Activated naive CD4-positive, alpha-beta T cell treated with Interleukin-2 at 50 U/mL for 16 hours (primary cell): ENCODE results near the gene CENPX.
"Not testable (repeated sequence)": the region's sequence is repeated elsewhere in the genome, so short reads cannot be mapped to it uniquely, and the experiment has no call there.

Source experiments
- DNase-seq: peaks from one replicate; pipeline ENCODE4 v3.0.0-alpha.2; 2020

CENPX gene

GRCh38 chr17:81995463-81996231 is 27.0 kb downstream of the CENPX start:
- DNase-seq = no peak

DNA sequence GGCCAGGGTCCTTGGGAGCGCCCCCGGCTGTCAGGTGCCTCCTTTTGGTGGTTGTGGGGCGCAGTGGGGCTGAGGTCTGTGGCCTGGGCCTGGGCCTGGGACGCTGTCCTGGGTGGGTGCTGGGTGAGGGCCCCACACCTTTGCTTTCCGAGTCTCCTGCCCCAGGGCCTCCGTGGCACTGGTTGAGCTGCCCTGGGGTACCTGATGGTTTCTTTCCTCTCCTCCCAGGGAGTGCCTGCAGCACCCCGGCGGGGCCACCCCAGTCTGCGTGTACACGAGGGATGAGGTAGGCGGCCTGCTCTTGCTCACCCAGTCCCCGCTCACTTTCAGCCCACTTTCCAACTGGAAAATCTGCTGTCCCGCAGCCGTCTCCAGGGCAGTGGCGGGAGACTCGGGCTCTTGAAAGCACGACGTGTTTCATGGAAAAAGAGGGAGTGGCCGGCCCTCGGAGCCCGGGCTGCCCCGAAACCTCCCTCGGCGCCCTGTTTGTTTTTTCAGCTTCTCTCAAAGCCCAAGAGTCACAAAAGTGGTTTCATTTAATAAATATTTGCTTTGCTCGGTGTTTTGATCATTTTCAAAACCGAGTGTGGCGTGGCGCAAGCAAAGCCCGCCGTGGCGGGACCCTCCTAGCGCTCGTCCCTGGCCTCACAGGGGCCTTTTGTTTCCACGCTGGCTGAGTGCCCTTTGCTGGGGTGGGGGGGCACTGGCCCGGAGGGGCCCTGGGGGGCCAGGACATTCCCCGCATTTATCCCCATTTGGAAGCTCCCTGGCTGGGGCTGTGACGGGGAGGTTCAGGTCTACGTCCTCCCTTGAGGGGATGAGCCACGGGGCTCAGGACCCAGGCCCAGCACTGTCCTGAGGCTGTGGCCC is 27.9 kb downstream of the CENPX start:
- no peak for DNase-seq

DNA sequence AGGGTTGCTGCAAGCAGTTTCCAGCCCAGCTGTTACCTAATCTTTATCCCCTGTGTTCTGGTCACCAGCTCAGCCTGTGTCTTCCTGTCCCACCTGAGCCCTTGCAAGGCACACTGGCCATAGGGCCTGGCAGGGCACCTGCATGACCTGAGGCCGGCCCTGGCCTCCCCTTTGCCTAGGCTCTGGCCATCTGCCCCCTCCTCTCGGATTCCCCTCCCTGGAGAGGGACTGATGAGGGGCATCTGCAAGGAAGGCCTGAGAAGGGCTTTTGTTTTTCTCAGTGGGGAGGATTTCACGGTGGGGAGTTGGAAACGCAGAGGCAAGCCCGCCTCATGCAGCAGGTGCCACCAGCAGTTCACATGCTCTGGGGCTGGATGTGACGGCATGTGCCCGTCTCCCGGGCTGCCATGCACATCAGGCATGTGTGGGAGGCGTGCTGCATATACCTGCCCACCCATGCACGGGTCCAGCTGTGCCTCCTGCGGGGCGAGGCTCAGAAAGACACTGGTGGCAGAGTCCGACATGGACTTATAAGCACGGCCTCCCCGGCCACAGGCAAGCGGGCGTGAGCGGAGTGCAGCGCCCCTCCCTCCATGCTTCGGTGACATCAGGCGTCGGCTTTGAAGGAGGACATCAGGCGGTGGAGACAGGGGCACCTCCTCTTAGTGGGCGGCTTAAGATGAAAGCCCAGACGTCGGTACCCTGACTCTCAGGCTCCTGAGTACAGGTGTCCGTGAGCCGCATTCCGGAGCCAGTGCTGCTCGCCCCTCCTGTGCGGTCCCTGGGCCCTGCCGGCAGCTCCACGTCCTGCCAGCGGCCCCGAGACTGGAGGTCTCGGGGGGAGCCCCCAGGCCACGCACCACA is 28.7 kb downstream of the CENPX start:
- no peak for DNase-seq

- no peak for DNase-seq
Measured at GRCh38 chr17:81992306-81993102, 30.2 kb downstream of the CENPX start.

DNA sequence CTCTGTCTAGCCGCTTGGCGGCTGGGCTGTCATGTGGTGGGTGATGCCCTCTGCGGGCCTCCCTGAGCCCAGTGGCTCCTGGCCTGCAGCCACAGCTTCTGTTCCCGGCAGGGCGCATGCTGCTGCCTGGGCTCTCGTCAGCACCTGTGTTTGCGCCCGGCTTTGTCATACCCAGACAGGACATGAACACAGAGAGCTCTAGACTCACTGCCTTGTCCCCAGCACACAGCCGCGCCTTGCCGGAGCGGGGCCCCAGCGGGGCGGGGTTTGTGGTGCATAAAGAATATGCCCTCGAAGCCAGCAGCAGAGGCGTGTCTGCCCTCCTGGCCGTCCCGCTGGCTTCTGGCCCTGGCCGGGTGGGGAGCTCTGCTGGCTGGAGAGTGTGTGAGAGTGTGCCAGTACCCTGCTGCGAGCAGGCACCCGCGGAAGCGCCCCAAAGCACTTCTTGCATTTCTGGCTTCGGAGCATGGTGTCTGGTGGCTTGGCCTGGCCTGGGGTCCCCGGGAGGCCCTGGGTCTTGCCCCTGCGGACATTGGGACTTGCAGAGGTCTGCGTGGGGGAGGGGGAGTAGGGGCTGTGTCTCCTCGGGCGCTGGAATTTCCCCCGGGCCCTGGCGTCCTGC is 30.9 kb downstream of the CENPX start:
- no peak for DNase-seq

DNA sequence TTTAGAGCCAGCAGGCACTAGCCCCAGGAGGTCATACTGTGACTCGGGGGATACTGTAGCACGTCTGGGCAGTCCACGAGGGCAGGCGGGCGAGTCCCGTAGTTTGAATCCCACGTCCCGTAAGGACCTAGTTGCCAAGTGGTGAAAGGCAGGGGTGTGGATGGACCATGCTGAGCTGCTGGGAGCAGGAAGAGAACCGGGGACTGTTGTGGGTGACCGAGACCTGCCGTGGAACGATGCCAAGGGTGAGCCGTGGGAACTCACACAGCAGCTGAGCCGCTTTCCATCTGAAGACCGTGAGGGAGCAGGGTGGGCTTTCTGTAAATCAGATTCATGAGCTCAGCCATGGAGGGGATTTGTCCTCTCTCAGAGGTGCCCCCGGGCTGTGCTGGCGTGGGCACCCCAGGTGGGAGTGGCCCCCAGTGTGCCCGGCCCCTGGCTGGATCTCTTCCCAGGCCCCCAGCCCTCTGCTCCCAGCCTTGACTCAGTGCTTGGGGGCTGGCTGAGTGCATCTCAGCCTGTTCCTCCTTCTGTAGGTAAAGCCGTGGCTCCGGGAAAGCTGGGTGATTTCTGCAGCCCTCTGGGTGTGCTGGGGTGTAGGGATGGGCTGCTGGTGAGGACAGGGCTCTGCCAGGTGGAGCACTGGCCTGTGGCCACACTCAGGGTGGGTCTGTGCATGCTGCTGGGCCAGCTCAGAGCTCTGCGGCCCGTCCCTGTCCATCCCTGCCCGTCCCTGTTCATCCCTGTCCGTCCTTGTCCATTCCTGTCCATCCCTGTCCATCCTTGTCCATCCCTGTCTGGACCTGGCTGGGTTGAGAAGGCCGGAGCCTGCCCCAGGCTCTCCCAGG is 31.6 kb downstream of the CENPX start:
- DNase-seq = no peak

- no peak for DNase-seq
Measured at GRCh38 chr17:81987161-81987770, 35.4 kb downstream of the CENPX start.

DNA sequence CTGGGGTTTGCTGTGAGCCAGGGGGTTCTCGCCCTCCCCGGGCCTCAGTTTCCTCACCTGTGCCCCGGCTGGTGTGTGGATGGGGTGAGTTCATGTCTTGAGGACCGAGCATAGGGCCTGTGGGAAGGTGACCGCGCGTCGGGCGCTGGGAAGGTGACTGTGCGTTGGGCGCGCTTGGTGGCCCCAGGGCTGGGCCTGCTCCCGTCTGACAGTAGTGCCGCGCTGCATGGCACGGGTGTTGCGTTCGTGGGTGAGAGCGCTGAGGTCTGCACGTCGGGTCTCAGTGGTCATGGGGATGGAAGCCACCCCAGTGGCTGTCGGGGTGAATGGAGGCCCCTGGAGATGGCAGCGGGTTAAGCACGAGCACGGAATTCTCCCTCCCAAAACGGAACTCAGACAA is 36.1 kb downstream of the CENPX start:
- DNase-seq = no peak

GRCh38 chr17:81984773-81985410 is 37.8 kb downstream of the CENPX start:
- DNase-seq = no peak

DNA sequence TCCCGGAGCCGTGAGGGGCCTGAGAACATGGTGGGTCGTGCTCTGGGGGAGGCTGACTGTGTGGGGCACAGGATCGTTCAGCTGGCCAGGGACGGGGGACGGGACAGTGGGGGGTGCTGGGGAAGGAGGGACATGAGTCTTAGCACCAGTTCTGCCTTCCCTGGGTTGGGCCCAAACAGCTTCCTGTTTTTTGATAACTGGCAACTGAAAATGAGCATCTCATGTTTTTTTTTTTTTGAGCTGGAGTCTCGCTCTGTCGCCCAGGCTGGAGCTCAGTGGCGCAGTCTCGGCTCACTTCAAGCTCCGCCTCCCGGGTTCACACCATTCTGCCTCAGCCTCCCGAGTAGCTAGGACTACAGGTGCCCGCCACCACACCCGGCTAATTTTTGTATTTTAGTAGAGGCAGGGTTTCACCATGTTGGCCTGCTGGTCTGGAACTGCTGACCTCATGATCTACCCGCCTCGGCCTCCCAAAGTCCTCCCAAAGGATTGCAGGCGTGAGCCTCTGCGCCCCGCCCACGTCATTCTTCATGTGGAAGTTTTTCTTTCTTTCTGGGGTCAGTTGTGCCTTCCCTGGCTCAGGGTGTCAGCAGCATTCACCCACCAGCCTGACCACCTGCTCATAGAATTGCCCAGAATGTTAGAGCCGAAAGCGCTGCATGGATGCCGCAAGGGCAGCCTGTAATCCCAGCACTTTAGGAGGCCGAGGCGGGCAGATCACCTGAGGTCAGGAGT is 38.9 kb downstream of the CENPX start:
- DNase-seq = no peak

DNA sequence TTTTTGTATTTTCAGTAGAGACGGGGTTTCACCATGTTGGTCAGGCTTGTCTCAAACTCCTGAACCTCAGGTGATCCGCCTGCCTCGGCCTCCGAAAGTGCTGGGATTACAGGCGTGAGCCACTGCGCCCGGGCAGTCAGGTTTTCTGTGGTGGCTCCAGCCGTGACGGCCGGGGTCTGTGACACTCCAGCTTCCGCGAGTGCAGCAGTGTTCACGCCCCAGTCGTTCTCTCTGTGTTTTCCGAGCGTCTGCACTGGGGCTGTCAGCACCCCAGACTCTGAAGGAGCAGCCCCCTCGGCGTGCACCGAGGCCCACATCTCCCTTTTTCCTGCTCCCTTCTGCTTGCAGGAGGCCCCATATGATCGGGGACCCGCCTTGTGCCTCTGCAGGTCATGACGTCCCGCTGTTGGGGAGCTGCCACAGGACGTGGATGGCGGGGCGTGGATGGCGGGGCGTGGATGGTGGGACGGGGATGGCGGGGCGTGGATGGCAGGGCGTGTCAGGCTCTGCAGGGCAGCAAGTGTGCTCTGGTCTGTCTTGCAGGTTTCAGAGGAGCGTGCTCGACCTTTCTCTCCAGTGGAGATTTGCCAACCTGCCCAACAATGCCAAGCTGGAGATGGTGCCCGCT is 39.6 kb downstream of the CENPX start:
- no peak for DNase-seq

- DNase-seq = not testable (repeated sequence)
Measured at GRCh38 chr17:81981511-81981910, 41.2 kb downstream of the CENPX start.

DNA sequence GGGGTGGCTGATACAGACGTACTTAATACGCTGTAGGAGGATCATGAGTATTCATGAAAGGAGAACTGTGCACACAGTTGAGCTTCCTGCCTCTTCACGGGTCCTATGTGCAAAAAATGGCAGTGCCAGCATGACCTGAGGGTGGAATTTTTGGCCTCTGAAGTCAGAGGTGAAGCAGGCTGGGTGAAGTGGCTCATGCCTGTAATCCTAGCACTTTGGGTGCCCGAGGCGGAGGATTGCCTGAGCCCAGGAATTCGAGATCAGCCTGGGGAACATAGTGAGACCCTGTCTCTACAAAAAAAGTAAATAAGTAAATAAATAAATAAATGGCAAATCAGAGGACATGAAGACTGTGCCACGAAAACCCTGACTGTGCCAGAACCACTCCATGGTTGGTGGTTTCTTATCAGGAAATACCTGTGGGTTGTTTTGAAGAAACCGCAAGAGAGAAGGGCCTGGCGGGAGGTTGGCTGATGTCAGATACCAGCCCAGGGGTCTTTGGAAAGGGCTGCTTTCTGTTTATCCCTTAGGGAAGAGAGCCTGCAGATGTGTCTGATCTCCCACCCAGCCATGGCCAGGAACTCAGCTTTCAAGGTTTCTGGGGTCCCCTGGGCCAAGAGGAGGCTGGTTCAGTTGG is 41.9 kb downstream of the CENPX start:
- no peak for DNase-seq

DNA sequence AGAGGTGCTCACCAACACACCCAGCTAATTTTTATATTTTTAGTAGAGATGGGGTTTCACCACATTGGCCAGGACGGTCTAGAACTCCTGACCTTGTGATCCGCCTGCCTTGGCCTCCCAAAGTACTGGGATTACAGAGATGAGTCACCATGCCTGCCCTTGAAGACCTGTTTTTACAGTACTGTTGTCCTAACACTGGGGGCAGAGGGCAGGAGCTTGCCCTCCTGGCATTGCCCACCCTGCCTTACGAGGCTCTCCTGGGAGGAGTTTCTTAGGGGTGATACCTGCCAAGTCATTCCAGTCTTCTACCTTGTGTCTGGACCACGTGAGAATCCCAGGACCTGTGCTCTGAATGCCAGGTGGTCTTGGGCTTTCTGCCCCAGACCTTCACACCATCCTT is 42.6 kb downstream of the CENPX start:
- no peak for DNase-seq

DNA sequence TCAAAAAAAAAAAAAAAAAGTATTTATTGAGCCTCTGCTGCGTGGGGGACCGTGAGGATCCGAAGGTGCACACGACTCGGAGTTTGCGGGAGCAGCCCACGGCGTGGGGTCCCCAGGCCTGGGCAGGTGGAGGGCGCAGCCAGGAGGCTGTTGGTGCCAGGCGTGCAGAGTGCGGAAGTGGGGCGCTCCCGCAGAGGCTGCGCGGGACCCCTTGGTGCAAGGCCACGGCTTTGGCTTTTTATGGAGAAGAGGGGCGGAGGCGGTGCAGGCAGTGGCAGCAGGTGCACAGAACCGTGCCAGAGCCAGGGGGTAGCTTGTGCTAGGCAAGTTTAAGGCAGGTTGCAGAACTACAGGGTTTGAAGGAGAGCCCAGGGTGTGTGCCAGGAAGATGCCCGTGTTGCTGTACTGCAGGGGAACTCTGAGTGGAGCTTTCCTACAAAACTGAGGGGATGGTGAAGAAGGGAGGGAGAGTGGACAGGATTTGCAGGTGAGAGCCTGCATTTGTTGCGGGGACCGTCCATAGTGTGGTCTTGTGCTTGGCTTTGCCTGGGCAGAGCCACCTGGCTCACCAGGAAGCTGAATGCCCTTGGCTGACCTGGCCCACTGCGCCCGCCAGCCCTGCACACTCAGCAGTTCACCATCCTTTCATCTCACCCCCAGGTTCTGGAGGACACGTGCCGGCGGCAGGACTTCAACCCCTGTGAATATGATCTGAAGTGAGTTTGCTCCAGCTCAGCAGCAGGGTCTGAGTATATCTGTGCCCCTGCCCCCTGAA is 44.0 kb downstream of the CENPX start:
- no peak for DNase-seq

DNA sequence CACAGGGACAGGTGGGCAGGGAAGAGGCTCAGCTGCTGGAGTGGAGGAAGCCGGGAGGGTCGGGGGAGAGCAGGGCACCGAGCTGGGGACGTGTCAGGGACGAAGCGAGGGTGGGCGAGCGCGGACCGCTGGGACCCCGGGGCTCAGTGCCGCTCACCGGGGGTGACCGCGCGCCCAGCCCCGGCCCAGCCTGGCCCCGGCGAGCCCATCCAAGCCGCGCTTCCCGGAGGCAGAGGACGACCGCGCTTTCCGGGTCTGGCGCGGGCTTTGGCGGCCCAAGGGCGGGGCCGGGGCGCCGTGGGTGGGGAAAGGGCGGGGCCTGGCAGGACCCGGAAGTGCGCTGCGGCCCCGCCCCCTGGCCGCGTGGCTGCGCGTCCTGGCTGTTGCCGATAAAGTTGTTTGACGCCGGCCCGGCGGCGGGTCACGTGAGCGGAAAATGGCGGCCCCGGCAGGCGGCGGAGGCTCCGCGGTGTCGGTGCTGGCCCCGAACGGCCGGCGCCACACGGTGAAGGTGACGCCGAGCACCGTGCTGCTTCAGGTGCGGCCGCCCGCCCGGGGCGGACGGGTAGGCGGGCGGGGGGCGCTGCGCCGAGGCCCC is 45.4 kb downstream of the CENPX start, which contains the start of gene ASPSCR1:
TSS of gene ASPSCR1 (plus strand) at position 419 of the 598 bp plus-strand sequence. CDS start at position 437, 18 bp downstream.
- DNase-seq = peak; percentile 89
